ENCODE data around the gene KIF1A. TPM values are rescaled to one million over a fixed set of nuclear protein-coding genes. Genes with fewer than 3 reads are reported as not detected.
"Not testable (repeated sequence)": the region's sequence is repeated elsewhere in the genome, so short reads cannot be mapped to it uniquely, and the experiment has no call there.

The KIF1A gene
- total and polyA plus RNA-seq, 2 of the 8 experiments (the other 6 are each of a cell fraction or from before 2014, with no cell fraction given), result 61.3 to 281 TPM

DNA sequence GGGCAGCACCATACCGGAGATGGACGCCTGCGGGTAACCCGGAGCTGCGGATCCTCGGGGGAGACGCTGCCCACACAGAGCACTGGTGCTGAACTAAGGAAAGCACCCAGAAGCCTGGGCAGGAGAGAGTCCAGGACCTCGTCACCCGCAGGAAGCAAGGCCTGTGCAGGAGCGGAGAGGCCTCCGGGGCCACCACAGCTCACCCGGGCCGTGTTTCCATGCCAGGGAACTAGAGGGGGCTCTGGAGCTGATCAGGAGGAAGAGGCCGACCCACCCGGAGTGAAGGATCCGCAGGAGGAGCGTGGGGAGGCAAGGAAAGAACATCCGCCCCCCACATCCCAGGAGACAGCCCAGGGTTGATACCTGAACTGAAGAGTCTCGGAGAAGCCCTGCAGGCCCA lies 141.1 kb downstream of the KIF1A start:
- H2BK5ac ChIP-seq (ENCODE audit: low read depth, low read length); H3K23me2 ChIP-seq (ENCODE audit: low read depth, low read length); H2BK12ac ChIP-seq (ENCODE audit: low read depth, low read length); H3K4me2 ChIP-seq (ENCODE audit: insufficient read depth in 1 of 2, low read depth in 2 of 2, low read length in 2 of 2); H4K91ac ChIP-seq (replicated peaks; ENCODE audit: insufficient read length, low read length); H3K56ac ChIP-seq (replicated peaks; ENCODE audit: insufficient read length, low read depth, low read length); H2AFZ ChIP-seq (ENCODE audit: low read length); H3K4me1 ChIP-seq (replicated peaks in 1 of 4; ENCODE audit: control insufficient read depth in 3 of 4, insufficient read depth in 4 of 4, low read length in 3 of 4); POLR2A ChIA-PET (ENCODE audit: partially characterized antibody); H3K14ac ChIP-seq (ENCODE audit: insufficient read length); H4K20me1 ChIP-seq (replicated peaks in 1 of 2; ENCODE audit: control insufficient read depth in 1 of 2, insufficient read depth in 2 of 2, low read length in 2 of 2); H3K27ac ChIP-seq (ENCODE audit: low read depth, low read length); H3K9ac ChIP-seq (replicated peaks in 1 of 4; ENCODE audit: extremely low read depth in 1 of 4, low read depth in 3 of 4, low read length in 3 of 4); DNase-seq (ENCODE audit: low read depth in 1 of 2, low spot score in 2 of 2); H3K79me2 ChIP-seq (ENCODE audit: control insufficient read depth in 1 of 2, insufficient read depth in 2 of 2, low read length in 2 of 2); H2BK15ac ChIP-seq (ENCODE audit: low read length); H4K8ac ChIP-seq (ENCODE audit: extremely low read depth, insufficient read depth, low read length); H3K4ac ChIP-seq (replicated peaks; ENCODE audit: insufficient read length, low read depth, low read length); H2AK5ac ChIP-seq (ENCODE audit: low read depth, low read length); H4K5ac ChIP-seq (ENCODE audit: insufficient read length, low read depth, low read length); H3K36me3 ChIP-seq (ENCODE audit: control insufficient read depth in 2 of 4, insufficient read depth in 4 of 4, low read length in 3 of 4); H3K4me3 ChIP-seq (ENCODE audit: extremely low read depth in 1 of 4, insufficient read depth in 2 of 4, low read depth in 3 of 4, low read length in 4 of 4); H2BK20ac ChIP-seq (ENCODE audit: low read length); CTCF ChIA-PET (ENCODE audit: partially characterized antibody); H3K9me3 ChIP-seq (ENCODE audit: insufficient read depth in 2 of 2, low read depth in 1 of 2, low read length in 1 of 2); H3K79me1 ChIP-seq (ENCODE audit: low read depth, low read length); H3K23ac ChIP-seq (ENCODE audit: insufficient read length); H3K27me3 ChIP-seq (replicated peaks in 1 of 4; ENCODE audit: control insufficient read depth in 3 of 4, extremely low read depth in 1 of 4, insufficient read depth in 3 of 4, low read length in 3 of 4); H2BK120ac ChIP-seq (replicated peaks; ENCODE audit: low read depth, low read length); H3K18ac ChIP-seq (ENCODE audit: extremely low read depth, low read length): not testable (repeated sequence)
- WGBS, 2 experiments (ENCODE audit: extremely low coverage in 1 of 2, insufficient coverage in 1 of 2, insufficient read length in 1 of 2, insufficient replicate concordance in 2 of 2, low coverage in 1 of 2, low lambda C conversion rate in 2 of 2, missing lambda C conversion rate in 1 of 2), result no CpG with 5 or more reads among the region's 19 CpGs
- FAIRE-seq, result peak; percentile 74

DNA sequence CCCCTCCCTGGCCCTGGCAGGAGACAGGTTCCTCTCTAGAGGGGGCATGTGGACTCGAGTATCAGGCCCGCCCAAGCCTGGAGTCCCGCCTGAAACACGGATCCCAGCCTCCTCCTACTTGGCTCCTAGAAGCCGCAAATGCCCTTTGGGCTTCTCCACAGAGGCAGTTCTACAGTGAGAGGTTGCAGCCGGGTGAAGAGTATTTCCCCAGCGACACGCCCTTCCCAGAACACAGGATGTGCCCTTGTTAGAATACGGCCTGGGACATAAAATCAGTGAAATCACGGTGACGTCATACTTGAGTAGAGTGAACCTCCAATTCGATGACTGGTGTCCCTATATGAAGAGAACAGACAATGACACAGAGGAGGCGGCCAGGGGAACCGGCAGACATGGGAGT lies 142.0 kb downstream of the KIF1A start:
- POLR2A ChIA-PET (ENCODE audit: partially characterized antibody); H3K79me2 ChIP-seq (ENCODE audit: control insufficient read depth in 1 of 2, insufficient read depth in 2 of 2, low read length in 2 of 2); H2AFZ ChIP-seq (ENCODE audit: low read length); H4K8ac ChIP-seq (ENCODE audit: extremely low read depth, insufficient read depth, low read length); H3K9me3 ChIP-seq (ENCODE audit: insufficient read depth in 2 of 2, low read depth in 1 of 2, low read length in 1 of 2); H3K27ac ChIP-seq (ENCODE audit: low read depth, low read length); H3K18ac ChIP-seq (ENCODE audit: extremely low read depth, low read length); H3K14ac ChIP-seq (ENCODE audit: insufficient read length); H2BK120ac ChIP-seq (replicated peaks; ENCODE audit: low read depth, low read length); H3K4me3 ChIP-seq (ENCODE audit: extremely low read depth in 1 of 4, insufficient read depth in 2 of 4, low read depth in 3 of 4, low read length in 4 of 4); DNase-seq (ENCODE audit: low read depth in 1 of 2, low spot score in 2 of 2); H3K27me3 ChIP-seq (replicated peaks in 1 of 4; ENCODE audit: control insufficient read depth in 3 of 4, extremely low read depth in 1 of 4, insufficient read depth in 3 of 4, low read length in 3 of 4); H3K4me2 ChIP-seq (ENCODE audit: insufficient read depth in 1 of 2, low read depth in 2 of 2, low read length in 2 of 2); H2BK12ac ChIP-seq (ENCODE audit: low read depth, low read length); H3K36me3 ChIP-seq (ENCODE audit: control insufficient read depth in 2 of 4, insufficient read depth in 4 of 4, low read length in 3 of 4); H3K9ac ChIP-seq (replicated peaks in 1 of 4; ENCODE audit: extremely low read depth in 1 of 4, low read depth in 3 of 4, low read length in 3 of 4); H2BK15ac ChIP-seq (ENCODE audit: low read length); H3K56ac ChIP-seq (replicated peaks; ENCODE audit: insufficient read length, low read depth, low read length); H3K23me2 ChIP-seq (ENCODE audit: low read depth, low read length); H4K5ac ChIP-seq (ENCODE audit: insufficient read length, low read depth, low read length); H3K4ac ChIP-seq (replicated peaks; ENCODE audit: insufficient read length, low read depth, low read length); H4K91ac ChIP-seq (replicated peaks; ENCODE audit: insufficient read length, low read length); H4K20me1 ChIP-seq (replicated peaks in 1 of 2; ENCODE audit: control insufficient read depth in 1 of 2, insufficient read depth in 2 of 2, low read length in 2 of 2); H2AK5ac ChIP-seq (ENCODE audit: low read depth, low read length); H2BK5ac ChIP-seq (ENCODE audit: low read depth, low read length); H2BK20ac ChIP-seq (ENCODE audit: low read length); CTCF ChIA-PET (ENCODE audit: partially characterized antibody); H3K23ac ChIP-seq (ENCODE audit: insufficient read length); H3K79me1 ChIP-seq (ENCODE audit: low read depth, low read length); FAIRE-seq; H3K4me1 ChIP-seq (replicated peaks in 1 of 4; ENCODE audit: control insufficient read depth in 3 of 4, insufficient read depth in 4 of 4, low read length in 3 of 4): not testable (repeated sequence)
- WGBS, 2 experiments (ENCODE audit: extremely low coverage in 1 of 2, insufficient coverage in 1 of 2, insufficient read length in 1 of 2, insufficient replicate concordance in 2 of 2, low coverage in 1 of 2, low lambda C conversion rate in 2 of 2, missing lambda C conversion rate in 1 of 2), result 33% methylated on average over 1 of the region's 14 CpGs; no CpG with 5 or more reads in 1 of the 2 experiments
